ENCODE measurements around the gene JAG2.

Gene JAG2

GRCh38 chr14:105096206-105096875, 72.2 kb downstream of the JAG2 start:
- in situ Hi-C loops (cut with HindIII; ENCODE audit: low sequenced_read_pairs): no loop called here

- in situ Hi-C loops (cut with HindIII; ENCODE audit: low sequenced_read_pairs): no loop called here
Measured at GRCh38 chr14:105095236-105095805, 73.3 kb downstream of the JAG2 start.

- in situ Hi-C loops (cut with HindIII; ENCODE audit: low sequenced_read_pairs): no loop called here
Measured at GRCh38 chr14:105094193-105094907, 74.2 kb downstream of the JAG2 start.

- in situ Hi-C loops (cut with HindIII; ENCODE audit: low sequenced_read_pairs): no loop called here
Measured at GRCh38 chr14:105093431-105094192, 75.0 kb downstream of the JAG2 start.

GRCh38 chr14:105093038-105093430, 75.5 kb downstream of the JAG2 start:
- in situ Hi-C loops (cut with HindIII; ENCODE audit: low sequenced_read_pairs): no loop called here

- in situ Hi-C loops (cut with HindIII; ENCODE audit: low sequenced_read_pairs): no loop called here
Measured at GRCh38 chr14:105092171-105093037, 76.2 kb downstream of the JAG2 start.

GRCh38 chr14:105091517-105092170, 76.9 kb downstream of the JAG2 start:
- in situ Hi-C loops (cut with HindIII; ENCODE audit: low sequenced_read_pairs): no loop called here

- in situ Hi-C loops (cut with HindIII; ENCODE audit: low sequenced_read_pairs): no loop called here
Measured at GRCh38 chr14:105091054-105091516, 77.5 kb downstream of the JAG2 start.
